GM12875 (cell line): ENCODE results near the gene CD200.

Source experiments
- H3K4me3 ChIP-seq: one replicate; pipeline ENCODE4 v1.5.1; 2011; ENCODE audit warnings: low read depth, low read length, control low read depth
- TF ChIP-seq, protein P1 (sequence below): IDR thresholded peaks from 2 replicates; pipeline ENCODE4 v1.5.1; 2011; ENCODE audit warnings: low read depth, mild to moderate bottlenecking, control low read depth, inconsistent platforms, low read length, moderate library complexity, borderline replicate concordance; ENCODE audit not compliant: insufficient read depth

CD200 gene

DNA sequence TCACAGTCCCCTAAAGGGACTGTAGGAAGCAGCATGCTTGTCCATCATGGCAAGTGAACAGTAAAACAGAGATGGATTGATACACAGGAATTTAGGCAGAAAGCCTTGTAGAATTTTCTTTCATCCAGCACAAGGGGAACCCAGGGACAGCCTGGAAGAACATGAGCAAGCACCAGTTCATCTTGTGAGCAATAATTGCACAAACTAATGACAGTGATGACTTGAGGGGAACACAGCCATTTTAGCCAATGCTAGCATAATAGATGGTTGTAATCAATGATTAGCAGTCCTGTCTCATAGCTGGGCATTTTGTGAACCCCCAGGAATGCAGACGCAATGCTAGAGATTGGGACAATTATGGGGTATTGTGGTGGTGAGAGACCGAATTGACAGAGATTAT, 6.7 kb downstream of the CD200 start:
- H3K4me3 ChIP-seq, result no peak overlapping the region
- TF ChIP-seq, protein P1, sequence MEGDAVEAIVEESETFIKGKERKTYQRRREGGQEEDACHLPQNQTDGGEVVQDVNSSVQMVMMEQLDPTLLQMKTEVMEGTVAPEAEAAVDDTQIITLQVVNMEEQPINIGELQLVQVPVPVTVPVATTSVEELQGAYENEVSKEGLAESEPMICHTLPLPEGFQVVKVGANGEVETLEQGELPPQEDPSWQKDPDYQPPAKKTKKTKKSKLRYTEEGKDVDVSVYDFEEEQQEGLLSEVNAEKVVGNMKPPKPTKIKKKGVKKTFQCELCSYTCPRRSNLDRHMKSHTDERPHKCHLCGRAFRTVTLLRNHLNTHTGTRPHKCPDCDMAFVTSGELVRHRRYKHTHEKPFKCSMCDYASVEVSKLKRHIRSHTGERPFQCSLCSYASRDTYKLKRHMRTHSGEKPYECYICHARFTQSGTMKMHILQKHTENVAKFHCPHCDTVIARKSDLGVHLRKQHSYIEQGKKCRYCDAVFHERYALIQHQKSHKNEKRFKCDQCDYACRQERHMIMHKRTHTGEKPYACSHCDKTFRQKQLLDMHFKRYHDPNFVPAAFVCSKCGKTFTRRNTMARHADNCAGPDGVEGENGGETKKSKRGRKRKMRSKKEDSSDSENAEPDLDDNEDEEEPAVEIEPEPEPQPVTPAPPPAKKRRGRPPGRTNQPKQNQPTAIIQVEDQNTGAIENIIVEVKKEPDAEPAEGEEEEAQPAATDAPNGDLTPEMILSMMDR, result no peak

DNA sequence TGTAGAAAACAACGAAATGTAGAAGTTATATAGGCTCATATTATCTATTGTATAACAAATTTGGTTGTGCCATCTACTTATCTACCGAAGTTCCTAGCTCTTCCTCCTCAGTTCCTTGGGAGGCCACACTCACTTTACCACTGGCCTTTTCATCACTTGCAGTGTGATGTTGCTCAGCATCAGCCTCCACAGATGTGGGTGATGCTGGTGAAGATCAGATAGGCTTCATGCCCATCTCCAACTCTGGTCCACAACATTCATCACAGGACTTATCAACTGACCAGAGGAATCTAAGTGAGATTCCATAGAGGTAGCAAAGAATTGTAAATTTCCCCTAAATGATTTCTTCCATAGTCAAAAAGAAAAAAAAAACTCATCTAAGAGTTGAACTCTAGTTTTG, 8.4 kb downstream of the CD200 start:
- TF ChIP-seq, protein P1, result no peak
- no peak overlapping the region for H3K4me3 ChIP-seq

DNA sequence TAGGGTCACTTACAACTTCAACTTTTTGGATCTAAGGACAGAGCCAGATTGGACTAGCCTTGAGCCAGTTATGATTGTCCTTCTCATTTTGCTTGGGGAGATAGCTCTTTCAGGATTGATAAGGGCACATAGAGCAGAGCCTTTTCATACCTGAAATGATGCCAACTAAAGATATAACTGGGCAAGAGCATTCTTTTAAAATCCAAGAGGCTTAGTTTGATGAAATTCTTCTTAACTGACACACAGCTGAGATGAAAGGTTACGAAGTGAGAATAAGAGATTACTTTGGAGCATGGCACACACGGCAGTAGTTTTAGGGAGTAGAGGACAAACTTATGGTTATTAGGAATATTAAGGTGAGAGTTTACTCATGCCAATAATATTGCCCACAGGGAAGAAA, 12.7 kb downstream of the CD200 start:
- TF ChIP-seq, protein P1, result no peak
- no peak overlapping the region for H3K4me3 ChIP-seq

DNA sequence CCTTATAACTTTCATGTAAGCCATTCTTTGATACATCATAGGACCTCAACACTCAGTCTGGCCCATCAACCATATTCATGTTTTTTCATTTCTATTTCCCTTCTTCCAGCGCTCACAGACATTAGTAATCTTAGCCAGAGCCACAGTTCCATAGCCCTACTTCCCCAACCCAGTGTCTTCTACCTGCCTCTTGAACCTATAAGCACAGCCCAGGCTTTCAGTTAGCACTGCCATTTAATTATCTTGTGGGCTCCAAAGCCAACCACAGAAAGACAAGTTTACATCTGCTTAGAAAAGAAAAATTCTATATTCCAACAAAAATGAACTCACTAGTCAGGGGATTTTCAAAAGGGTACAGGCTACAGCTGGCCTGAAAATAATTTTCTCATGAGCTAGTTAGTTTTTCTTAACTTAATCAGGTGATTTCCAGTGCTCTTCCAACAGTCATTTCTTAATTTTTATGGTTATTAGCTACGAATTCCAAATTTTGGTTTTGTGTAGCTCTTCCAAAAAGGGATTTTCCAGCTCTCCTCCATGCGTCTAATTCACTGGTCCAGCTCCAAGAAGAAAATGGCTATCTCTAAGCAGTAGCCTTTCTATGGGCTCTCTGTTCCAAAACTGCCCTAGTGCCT, 13.7 kb downstream of the CD200 start:
- H3K4me3 ChIP-seq, result no peak overlapping the region
- TF ChIP-seq, protein P1, result no peak

DNA sequence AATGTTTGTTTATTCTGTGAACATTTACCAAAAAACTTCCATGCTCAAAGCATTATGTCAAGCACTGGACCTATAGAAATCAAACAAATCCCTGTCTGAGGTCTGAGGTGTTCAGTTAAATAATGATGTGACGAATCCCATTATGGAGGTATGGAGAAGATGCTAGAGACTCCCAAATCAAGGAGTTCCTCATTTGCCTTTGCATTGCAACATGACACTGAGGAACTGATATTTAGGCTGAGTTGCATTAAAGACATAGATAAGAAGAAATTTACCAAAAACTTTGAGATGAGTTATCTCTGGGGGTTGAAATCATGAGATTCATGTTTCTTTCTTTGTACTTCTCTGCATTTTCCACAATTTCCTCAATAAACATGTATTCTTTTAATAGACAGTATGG, 16.0 kb downstream of the CD200 start:
- TF ChIP-seq, protein P1, result no peak
- no peak overlapping the region for H3K4me3 ChIP-seq

DNA sequence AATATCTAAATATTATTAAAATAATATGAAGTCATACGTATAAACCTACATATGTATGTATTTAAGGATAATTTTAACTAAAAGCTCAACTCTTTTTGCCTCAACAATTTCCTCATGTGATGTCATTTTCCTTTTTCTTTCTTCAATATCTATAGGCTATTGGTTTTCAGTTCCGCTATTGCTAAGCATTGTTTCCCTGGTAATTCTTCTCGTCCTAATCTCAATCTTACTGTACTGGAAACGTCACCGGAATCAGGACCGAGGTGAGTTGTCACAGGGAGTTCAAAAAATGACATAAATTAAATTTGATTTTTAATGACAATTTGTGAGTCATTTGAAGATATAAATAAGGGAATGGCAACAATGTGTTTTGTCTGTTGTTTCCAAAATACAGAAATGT, 16.6 kb downstream of the CD200 start:
- TF ChIP-seq, protein P1, result no peak
- no peak overlapping the region for H3K4me3 ChIP-seq

DNA sequence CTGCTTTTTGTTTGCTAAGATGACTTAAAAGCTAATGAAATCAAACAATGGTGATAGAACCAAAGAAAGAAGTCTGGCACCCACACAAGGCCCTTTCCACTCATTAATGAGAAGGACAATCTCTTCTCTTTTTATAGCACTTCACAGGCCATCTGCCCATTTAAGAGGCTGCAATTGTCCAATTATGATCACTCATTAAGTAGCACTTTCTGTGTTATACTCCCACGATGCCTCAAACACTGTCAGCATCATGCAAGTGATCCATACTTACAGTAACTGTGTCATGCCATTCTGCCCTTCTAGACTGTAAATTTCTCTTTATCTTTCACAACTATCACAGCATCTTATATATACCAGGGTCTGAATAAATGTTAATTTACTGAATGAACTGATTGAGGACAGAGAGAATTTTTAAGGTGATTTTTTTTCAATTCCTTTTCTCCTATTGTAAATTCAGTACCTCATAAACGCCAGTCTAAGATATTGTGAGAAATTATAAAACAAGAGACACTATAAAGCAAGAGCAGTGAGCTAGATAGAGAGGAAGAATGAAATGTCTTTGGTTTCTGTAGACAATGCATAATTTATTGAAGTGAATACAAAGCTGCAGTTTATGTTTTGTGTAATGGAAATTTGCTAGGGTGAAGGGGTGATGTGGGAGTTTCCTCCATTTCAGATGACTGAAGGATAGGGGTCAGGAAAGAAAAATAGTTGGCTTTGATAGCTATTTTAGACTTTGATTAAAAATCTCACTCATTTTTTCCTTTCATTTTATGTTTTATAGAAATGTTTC, 17.3 kb downstream of the CD200 start:
- H3K4me3 ChIP-seq, result no peak overlapping the region
- TF ChIP-seq, protein P1, result no peak
